Measurements from ENCODE around the gene PLCH2.

Gene PLCH2

DNA sequence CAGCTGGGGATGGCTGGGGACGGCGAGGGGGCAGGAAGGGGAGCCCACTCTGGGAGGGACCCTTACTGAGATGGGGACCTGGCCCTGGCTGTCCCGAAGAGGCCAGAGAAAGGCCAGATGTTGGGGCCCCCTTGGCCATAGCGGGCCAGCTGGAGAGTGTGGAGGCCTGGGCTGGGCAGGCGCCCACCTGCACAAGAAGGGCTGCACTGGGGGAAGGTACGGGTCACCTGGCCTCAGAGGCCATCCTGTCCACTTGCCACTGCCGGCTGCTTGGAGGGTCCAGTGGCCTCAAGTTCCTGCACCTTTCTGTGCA lies 5.0 kb upstream of the PLCH2 start:
- TF ChIP-seq, protein P1, sequence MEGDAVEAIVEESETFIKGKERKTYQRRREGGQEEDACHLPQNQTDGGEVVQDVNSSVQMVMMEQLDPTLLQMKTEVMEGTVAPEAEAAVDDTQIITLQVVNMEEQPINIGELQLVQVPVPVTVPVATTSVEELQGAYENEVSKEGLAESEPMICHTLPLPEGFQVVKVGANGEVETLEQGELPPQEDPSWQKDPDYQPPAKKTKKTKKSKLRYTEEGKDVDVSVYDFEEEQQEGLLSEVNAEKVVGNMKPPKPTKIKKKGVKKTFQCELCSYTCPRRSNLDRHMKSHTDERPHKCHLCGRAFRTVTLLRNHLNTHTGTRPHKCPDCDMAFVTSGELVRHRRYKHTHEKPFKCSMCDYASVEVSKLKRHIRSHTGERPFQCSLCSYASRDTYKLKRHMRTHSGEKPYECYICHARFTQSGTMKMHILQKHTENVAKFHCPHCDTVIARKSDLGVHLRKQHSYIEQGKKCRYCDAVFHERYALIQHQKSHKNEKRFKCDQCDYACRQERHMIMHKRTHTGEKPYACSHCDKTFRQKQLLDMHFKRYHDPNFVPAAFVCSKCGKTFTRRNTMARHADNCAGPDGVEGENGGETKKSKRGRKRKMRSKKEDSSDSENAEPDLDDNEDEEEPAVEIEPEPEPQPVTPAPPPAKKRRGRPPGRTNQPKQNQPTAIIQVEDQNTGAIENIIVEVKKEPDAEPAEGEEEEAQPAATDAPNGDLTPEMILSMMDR (IDR thresholded peaks at IDR 0.05; ENCODE audit: insufficient read depth, low read length, poor library complexity, severe bottlenecking): no peak
- Histone ChIP-seq H3K4me3 (replicated peaks; ENCODE audit: low read depth, low read length) (no peak overlapping the region), H3K27me3 (replicated peaks; ENCODE audit: control insufficient read depth, insufficient read depth, low read length) (no peaks in the 10 kb centered on the region; the same call in 1 of the 2 replicates), H3K36me3 (ENCODE audit: control insufficient read depth, insufficient read depth, low read length) (no peaks in the 10 kb centered on the region)
- DNase-seq (ENCODE audit: extremely low read depth, insufficient read length): no peak

DNA sequence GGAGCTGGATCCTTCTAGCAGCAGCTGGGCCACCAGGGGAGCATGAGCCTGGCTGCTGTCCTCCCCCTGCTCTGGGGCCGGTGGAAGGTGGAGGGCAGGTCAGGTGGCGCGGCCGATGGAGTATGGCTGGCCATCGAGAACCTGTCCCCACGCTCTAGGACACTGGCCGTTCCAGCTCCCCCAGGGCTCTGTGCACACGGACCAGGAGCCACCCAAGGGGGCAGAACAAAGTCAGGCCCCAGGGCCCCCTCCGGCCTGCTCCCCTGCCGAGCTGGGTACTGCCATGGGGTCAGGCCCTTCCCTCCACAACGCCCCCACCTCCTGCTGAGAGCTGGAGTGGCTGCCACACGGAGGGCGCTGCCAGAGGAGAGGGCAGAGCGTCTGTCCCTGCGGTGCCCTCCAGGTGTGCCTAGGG lies 4.5 kb upstream of the PLCH2 start:
- Histone ChIP-seq H3K36me3 (ENCODE audit: control insufficient read depth, insufficient read depth, low read length) (no peaks in the 10 kb centered on the region), H3K27me3 (replicated peaks; ENCODE audit: control insufficient read depth, insufficient read depth, low read length) (no peaks in the 10 kb centered on the region; the same call in 1 of the 2 replicates), H3K4me3 (replicated peaks; ENCODE audit: low read depth, low read length) (no peak overlapping the region)
- TF ChIP-seq, protein P1 (IDR thresholded peaks at IDR 0.05; ENCODE audit: insufficient read depth, low read length, poor library complexity, severe bottlenecking): no peak
- no peak for DNase-seq (ENCODE audit: extremely low read depth, insufficient read length)

DNA sequence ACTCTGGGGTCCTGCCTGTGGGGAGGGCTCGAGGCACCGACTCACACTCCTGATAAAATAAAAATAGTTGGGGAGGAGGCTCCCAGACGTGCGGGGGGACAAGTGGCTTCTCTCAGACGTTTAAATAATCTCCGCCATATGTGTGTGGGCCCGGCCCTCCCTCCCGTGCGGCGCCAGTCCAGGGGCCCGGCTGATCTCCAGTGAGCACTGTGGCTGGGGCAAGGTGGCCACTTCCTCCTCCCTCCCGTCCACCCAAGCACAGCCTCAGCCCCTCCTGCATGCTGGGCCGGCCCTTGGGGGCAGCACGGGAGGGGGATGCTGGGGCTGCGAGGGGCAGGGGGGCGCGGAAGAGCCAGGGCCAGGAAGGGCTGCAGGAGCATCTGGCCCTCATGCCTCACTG lies 4.0 kb upstream of the PLCH2 start:
- H3K4me3 ChIP-seq (replicated peaks; ENCODE audit: low read depth, low read length): no peak overlapping the region
- no peaks in the 10 kb centered on the region; the same call in 1 of the 2 replicates for H3K27me3 ChIP-seq (replicated peaks; ENCODE audit: control insufficient read depth, insufficient read depth, low read length)
- no peaks in the 10 kb centered on the region for H3K36me3 ChIP-seq (ENCODE audit: control insufficient read depth, insufficient read depth, low read length)
- TF ChIP-seq, protein P1 (IDR thresholded peaks at IDR 0.05; ENCODE audit: insufficient read depth, low read length, poor library complexity, severe bottlenecking): no peak
- no peak for DNase-seq (ENCODE audit: extremely low read depth, insufficient read length)

DNA sequence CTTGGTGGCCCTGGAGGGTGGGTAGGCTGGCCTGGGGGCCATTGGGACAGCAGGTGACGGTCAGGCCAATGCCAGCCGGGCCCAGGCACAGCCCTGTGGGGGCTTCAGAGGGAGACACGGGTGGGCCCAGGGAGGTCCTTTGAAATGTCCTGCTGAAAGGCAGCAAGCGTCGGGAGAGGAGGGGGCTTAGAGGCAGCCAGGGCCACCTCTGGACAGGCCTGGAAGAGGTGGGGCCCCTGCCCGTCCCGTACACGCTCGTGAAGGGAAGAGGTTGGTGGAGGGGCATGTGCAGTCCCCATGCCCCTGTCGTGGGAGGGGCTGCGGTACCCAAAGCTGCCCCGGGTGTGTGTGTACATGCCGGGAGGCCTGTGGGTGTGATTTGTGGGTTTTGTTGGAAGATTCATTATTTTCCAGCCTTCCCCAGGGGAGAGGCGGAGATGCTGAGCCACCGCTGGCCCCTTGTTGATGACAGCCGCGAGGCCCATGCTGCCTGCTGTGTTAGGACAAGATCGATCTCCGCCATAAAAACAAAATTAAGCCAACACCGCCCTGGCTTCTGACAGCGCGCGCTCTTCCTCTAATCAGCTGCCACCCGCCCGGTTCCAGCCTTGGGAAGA lies 3.4 kb upstream of the PLCH2 start:
- H3K27me3 ChIP-seq (replicated peaks; ENCODE audit: control insufficient read depth, insufficient read depth, low read length): no peaks in the 10 kb centered on the region; the same call in 1 of the 2 replicates
- no peak overlapping the region for H3K4me3 ChIP-seq (replicated peaks; ENCODE audit: low read depth, low read length)
- TF ChIP-seq, protein P1 (IDR thresholded peaks at IDR 0.05; ENCODE audit: insufficient read depth, low read length, poor library complexity, severe bottlenecking): no peak
- no peak for DNase-seq (ENCODE audit: extremely low read depth, insufficient read length)
- H3K36me3 ChIP-seq (ENCODE audit: control insufficient read depth, insufficient read depth, low read length): no peaks in the 10 kb centered on the region

GRCh38 chr1:2473198-2473597 lies 2.9 kb upstream of the PLCH2 start:
- Histone ChIP-seq H3K27me3 (replicated peaks; ENCODE audit: control insufficient read depth, insufficient read depth, low read length) (no peaks in the 10 kb centered on the region; the same call in 1 of the 2 replicates), H3K4me3 (replicated peaks; ENCODE audit: low read depth, low read length) (no peak overlapping the region), H3K36me3 (ENCODE audit: control insufficient read depth, insufficient read depth, low read length) (no peaks in the 10 kb centered on the region)
- TF ChIP-seq, protein P1 (IDR thresholded peaks at IDR 0.05; ENCODE audit: insufficient read depth, low read length, poor library complexity, severe bottlenecking): no peak
- DNase-seq (ENCODE audit: extremely low read depth, insufficient read length): no peak
